Upper lobe of left lung (tissue), 6 donors: Measurements from ENCODE around the gene HEATR1. TPM values are rescaled to one million over a fixed set of nuclear protein-coding genes. Genes with fewer than 3 reads are reported as not detected.

Experiments
- ATAC-seq, 2 donors: fragments of 200-7000 bp; cut with Tn5 transposase; one replicate each; pipeline ENCODE4 v1.9.1; 2022; ENCODE audit warnings: mild to moderate bottlenecking in 2 of 2, moderate library complexity in 2 of 2; ENCODE audit not compliant: low FRiP score in 2 of 2
- DNase-seq, 2 donors: peaks; one replicate each; pipeline ENCODE4 v3.0.0-alpha.2; 2019 to 2020
- H3K27ac ChIP-seq, 4 donors: fragments of 200-600 bp; sonication (generic); one replicate each; pipeline ENCODE4 v1.5.1; 2016 to 2019
- H3K27me3 ChIP-seq, 4 donors: fragments of 200-600 bp; sonication (generic); one replicate each; pipeline ENCODE4 v1.5.1; 2017 to 2019
- H3K36me3 ChIP-seq, 4 donors: fragments of 200-600 bp; sonication (generic); one replicate each; pipeline ENCODE4 v1.5.1; 2016 to 2019
- H3K4me1 ChIP-seq, 4 donors: fragments of 200-600 bp; sonication (generic); one replicate each; pipeline ENCODE4 v1.5.1; 2018 to 2019
- H3K4me3 ChIP-seq, 4 donors: fragments of 200-600 bp; sonication (generic); one replicate each; pipeline ENCODE4 v1.5.1; 2017 to 2019; ENCODE audit warnings: mild to moderate bottlenecking in 2 of 4, moderate library complexity in 1 of 4
- H3K9me3 ChIP-seq, 4 donors: fragments of 200-600 bp; sonication (generic); one replicate each; pipeline ENCODE4 v1.5.1; 2018 to 2019
- CTCF ChIP-seq, 6 experiments: fragments of 450-650 bp in 4 of 6; fragments of 200-600 bp in 2 of 6; sonication (generic) in 2 of 6; IDR thresholded peaks; one replicate each; pipeline ENCODE4 v1.5.1; 2016 to 2019; ENCODE audit warnings: antibody characterized with exemption in 6 of 6
- EP300 ChIP-seq, 4 donors: sonication (generic); formaldehyde crosslinking; IDR thresholded peaks; one replicate each; pipeline ENCODE4 v1.5.1; 2017; ENCODE audit warnings: antibody characterized with exemption in 4 of 4, control low read depth in 2 of 4
- POLR2A ChIP-seq, 4 donors: fragments of 450-650 bp; IDR thresholded peaks; one replicate each; pipeline ENCODE4 v1.5.1; 2016 to 2017; ENCODE audit warnings: antibody characterized with exemption in 4 of 4, mild to moderate bottlenecking in 2 of 4
- POLR2AphosphoS5 ChIP-seq, 2 donors: sonication (generic); formaldehyde crosslinking; IDR thresholded peaks; one replicate each; pipeline ENCODE4 v1.5.1; 2017; ENCODE audit warnings: antibody characterized with exemption in 2 of 2
- WGBS, 2 donors: methylation state at CpG; one replicate each; pipeline ENCODE4 v1.1.5; 2017 to 2018; 5-methylcytosine and 5-hydroxymethylcytosine counted together
- total RNA-seq, 6 donors: library from RNA; depleted of rRNA in 4 of 6; stranded (reverse); fragments of >200 nt in 4 of 6; gene quantifications; one replicate each; pipeline versions ENCODE4 v1.1.0 to v1.2.1, GENCODE V29; 2016 to 2021
- donor health status: DM: no; HTN: no; CAD: no; lungs with moderate emphysema.
- donor health status: DM: no; HTN: yes; CAD: no; lungs with severe emphysema.

HEATR1 gene
- total RNA-seq, 6 donors from 2014 or later = 9.0 to 27.5 (median 18.5) TPM

GRCh38 chr1:236622407-236622806 lies 18.1 kb upstream of the HEATR1 start:
- no peak for DNase-seq
- Histone ChIP-seq H3K36me3 (no peaks in the 10 kb centered on the region), H3K4me3 (no peak overlapping the region), H3K9me3 (peaks cover 0 to 10% (median 7%) of the 10 kb centered on the region in 4 donors), H3K27ac (no peak overlapping the region), H3K4me1 (no peaks in the 10 kb centered on the region), H3K27me3 (no peaks in the 10 kb centered on the region)
- TF ChIP-seq EP300 (IDR thresholded peaks at IDR 0.05) (no peak), POLR2A (IDR thresholded peaks at IDR 0.05) (no peak), CTCF (IDR thresholded peaks at IDR 0.05) (no peak), POLR2AphosphoS5 (IDR thresholded peaks at IDR 0.05) (no peak)
- ATAC-seq = no peak
- WGBS, 2 donors = 41 to 46% methylated on average over 3 of the region's 3 CpGs

GRCh38 chr1:236619398-236619797 lies 15.1 kb upstream of the HEATR1 start:
- WGBS, 2 donors = 67 to 76% methylated on average over 6 of the region's 6 CpGs
- Histone ChIP-seq H3K27ac (no peak overlapping the region), H3K9me3 (peaks cover 0 to 10% (median 7%) of the 10 kb centered on the region in 4 donors), H3K4me1 (no peaks in the 10 kb centered on the region), H3K4me3 (no peak overlapping the region), H3K36me3 (no peaks in the 10 kb centered on the region), H3K27me3 (no peaks in the 10 kb centered on the region)
- TF ChIP-seq POLR2AphosphoS5 (IDR thresholded peaks at IDR 0.05) = no peak
- TF ChIP-seq CTCF (IDR thresholded peaks at IDR 0.05) = no peak
- TF ChIP-seq POLR2A (IDR thresholded peaks at IDR 0.05) = no peak
- no peak for TF ChIP-seq EP300 (IDR thresholded peaks at IDR 0.05)
- ATAC-seq = no peak
- DNase-seq = no peak

- TF ChIP-seq POLR2A (IDR thresholded peaks at IDR 0.05) = no peak
- TF ChIP-seq POLR2AphosphoS5 (IDR thresholded peaks at IDR 0.05) = no peak
- TF ChIP-seq CTCF (IDR thresholded peaks at IDR 0.05) = no peak
- no peak for TF ChIP-seq EP300 (IDR thresholded peaks at IDR 0.05)
- Histone ChIP-seq H3K27ac (no peak overlapping the region), H3K36me3 (no peaks in the 10 kb centered on the region), H3K4me1 (no peaks in the 10 kb centered on the region), H3K9me3 (peaks cover 0 to 10% (median 7%) of the 10 kb centered on the region in 4 donors), H3K4me3 (no peak overlapping the region), H3K27me3 (no peaks in the 10 kb centered on the region)
- WGBS, 2 donors = 76 to 81% methylated on average over 5 of the region's 5 CpGs
- DNase-seq (no peak), ATAC-seq (no peak)
Observed at GRCh38 chr1:236618507-236618906, 14.2 kb upstream of the HEATR1 start.

- ATAC-seq = no peak
- H3K4me1 ChIP-seq = no peaks in the 10 kb centered on the region
- no peaks in the 10 kb centered on the region for H3K9me3 ChIP-seq
- H3K27ac ChIP-seq = no peak overlapping the region
- no peak overlapping the region for H3K4me3 ChIP-seq
- 90 to 91% methylated on average over 12 of the region's 12 CpGs for WGBS, 2 donors
- TF ChIP-seq POLR2A (IDR thresholded peaks at IDR 0.05) (no peak), CTCF (IDR thresholded peaks at IDR 0.05) (no peak), EP300 (IDR thresholded peaks at IDR 0.05) (no peak), POLR2AphosphoS5 (IDR thresholded peaks at IDR 0.05) (no peak)
- no peaks in the 10 kb centered on the region for H3K36me3 ChIP-seq
- no peak for DNase-seq
- H3K27me3 ChIP-seq = no peaks in the 10 kb centered on the region
Observed at GRCh38 chr1:236615399-236616148, 11.3 kb upstream of the HEATR1 start.

GRCh38 chr1:236612349-236612748 lies 8.0 kb upstream of the HEATR1 start:
- Histone ChIP-seq H3K36me3 (no peaks in the 10 kb centered on the region), H3K9me3 (no peaks in the 10 kb centered on the region), H3K4me1 (no peaks in the 10 kb centered on the region), H3K4me3 (no peak overlapping the region), H3K27ac (no peak overlapping the region), H3K27me3 (no peaks in the 10 kb centered on the region)
- DNase-seq = no peak
- WGBS, 2 donors = 92 to 96% methylated on average over 1 of the region's 1 CpG
- no peak for ATAC-seq
- TF ChIP-seq EP300 (IDR thresholded peaks at IDR 0.05) = no peak
- no peak for TF ChIP-seq POLR2AphosphoS5 (IDR thresholded peaks at IDR 0.05)
- no peak for TF ChIP-seq CTCF (IDR thresholded peaks at IDR 0.05)
- TF ChIP-seq POLR2A (IDR thresholded peaks at IDR 0.05) = no peak
